NB4 (cell line): Measurements from ENCODE around the gene ADRA2C.

ENCODE experiments used
- MYC ChIP-seq: IDR thresholded peaks from 2 replicates; pipeline ENCODE4 v1.6.1; 2011; ENCODE audit warnings: low read depth, low read length
- POLR2A ChIP-seq: IDR thresholded peaks from 2 replicates; pipeline ENCODE4 v1.6.1; 2011; ENCODE audit warnings: mild to moderate bottlenecking; ENCODE audit not compliant: insufficient read length; ENCODE audit errors: extremely low read depth
- TF ChIP-seq, protein P1 (sequence below): IDR thresholded peaks from one replicate; pipeline ENCODE4 v1.5.1; 2012; ENCODE audit warnings: low read depth, low read length
- TF ChIP-seq, protein P2 (sequence below): IDR thresholded peaks from 2 replicates; pipeline ENCODE4 v1.6.1; 2011; ENCODE audit warnings: low read depth, low read length

GRCh38 chr4:3740256-3740655 lies 25.9 kb upstream of the ADRA2C start:
- TF ChIP-seq POLR2A (no peak), MYC (no peak)
- TF ChIP-seq, protein P1, sequence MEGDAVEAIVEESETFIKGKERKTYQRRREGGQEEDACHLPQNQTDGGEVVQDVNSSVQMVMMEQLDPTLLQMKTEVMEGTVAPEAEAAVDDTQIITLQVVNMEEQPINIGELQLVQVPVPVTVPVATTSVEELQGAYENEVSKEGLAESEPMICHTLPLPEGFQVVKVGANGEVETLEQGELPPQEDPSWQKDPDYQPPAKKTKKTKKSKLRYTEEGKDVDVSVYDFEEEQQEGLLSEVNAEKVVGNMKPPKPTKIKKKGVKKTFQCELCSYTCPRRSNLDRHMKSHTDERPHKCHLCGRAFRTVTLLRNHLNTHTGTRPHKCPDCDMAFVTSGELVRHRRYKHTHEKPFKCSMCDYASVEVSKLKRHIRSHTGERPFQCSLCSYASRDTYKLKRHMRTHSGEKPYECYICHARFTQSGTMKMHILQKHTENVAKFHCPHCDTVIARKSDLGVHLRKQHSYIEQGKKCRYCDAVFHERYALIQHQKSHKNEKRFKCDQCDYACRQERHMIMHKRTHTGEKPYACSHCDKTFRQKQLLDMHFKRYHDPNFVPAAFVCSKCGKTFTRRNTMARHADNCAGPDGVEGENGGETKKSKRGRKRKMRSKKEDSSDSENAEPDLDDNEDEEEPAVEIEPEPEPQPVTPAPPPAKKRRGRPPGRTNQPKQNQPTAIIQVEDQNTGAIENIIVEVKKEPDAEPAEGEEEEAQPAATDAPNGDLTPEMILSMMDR = no peak
- TF ChIP-seq, protein P2, sequence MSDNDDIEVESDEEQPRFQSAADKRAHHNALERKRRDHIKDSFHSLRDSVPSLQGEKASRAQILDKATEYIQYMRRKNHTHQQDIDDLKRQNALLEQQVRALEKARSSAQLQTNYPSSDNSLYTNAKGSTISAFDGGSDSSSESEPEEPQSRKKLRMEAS = no peak
